GM19238 (cell line): Measurements from ENCODE around the gene TANC1.

Experiments used
- DNase-seq: peaks from one replicate; pipeline ENCODE4 v3.0.0; 2011; ENCODE audit warnings: low spot score; ENCODE audit not compliant: insufficient read length

The TANC1 gene

DNA sequence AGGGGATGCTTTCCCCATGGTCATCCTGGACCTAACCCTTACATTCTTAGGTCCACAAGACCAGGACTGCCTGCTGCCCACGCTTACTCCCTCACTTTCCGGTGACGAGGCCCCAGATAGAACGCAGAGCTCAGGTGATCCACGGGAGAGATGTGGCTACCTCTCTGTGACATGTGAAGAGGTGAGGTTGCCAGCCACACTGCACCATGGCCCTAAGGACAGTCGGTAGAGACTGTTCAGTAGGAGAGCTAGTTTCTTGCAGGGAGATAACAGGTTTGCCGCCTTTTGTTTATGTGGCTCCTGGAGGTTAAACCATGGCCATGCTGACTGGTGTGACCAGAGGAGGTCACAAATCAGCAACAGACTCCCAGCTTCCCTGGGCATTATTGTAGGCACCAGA is 246.7 kb downstream of the TANC1 start:
- DNase-seq: no peak

DNA sequence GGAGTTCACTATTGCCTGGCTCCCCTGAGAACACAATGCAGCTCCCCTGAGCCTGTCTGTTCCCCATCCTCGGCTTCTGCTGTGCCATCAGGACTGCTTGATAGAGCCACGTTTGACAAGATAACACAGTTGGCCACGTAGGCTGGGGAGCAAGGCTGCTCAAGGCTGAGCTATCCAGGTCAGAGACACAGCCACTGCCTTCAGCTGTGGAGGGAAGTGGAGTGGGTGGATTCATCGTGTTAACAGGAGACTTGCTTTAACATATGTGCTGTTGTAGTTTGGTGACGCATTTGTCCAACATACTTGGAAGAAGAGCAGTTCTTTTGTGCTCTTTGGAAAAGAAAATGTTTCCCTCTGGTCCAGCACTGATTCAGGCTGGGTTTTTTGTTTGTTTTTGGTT is 249.2 kb downstream of the TANC1 start:
- no peak for DNase-seq

DNA sequence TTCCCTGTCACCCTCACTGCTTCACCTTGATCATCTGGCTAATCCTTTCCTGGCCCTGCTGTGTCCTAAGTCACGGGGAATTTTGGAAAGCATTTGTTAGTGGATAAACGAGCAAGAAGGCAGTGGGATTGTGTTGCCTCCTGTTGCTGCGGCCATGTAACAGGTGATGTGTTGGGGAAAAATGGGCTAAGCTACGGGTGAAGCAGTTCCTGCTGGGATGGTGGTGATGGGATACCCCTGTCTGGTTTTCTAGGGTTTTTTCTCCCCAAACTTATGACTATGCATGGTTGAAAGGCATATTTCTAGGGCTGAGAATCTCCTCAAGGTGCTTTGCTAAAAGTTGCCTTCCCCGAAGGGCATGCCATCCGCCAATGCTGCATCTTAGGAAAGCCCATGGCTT is 249.9 kb downstream of the TANC1 start:
- no peak for DNase-seq

DNA sequence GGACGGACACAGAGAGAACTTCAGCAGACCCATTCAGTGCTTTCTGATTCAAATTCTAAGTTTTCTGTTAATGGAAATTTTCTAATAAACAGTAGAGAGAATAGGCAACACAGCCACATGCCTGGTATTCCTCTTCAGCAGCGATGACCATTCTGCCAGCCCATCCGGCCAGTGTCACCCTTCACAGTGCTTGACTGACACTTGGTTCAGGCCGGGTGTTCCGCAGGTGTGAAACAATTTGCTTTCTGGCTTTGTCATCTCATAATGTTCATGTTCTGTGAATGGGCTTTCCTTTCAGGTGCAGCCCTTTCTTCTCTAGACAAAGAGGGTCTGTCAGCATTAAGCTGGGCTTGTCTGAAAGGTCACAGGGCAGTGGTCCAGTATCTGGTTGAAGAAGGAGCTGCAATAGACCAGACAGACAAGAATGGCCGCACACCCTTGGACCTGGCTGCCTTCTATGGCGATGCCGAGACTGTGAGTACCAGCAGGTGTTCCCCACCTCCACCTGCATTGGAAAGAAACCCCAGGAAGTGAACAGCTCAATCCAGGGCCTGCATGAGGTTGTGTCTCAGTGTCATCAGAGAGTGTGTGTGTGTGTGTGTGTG is 251.1 kb downstream of the TANC1 start:
- DNase-seq: no peak

DNA sequence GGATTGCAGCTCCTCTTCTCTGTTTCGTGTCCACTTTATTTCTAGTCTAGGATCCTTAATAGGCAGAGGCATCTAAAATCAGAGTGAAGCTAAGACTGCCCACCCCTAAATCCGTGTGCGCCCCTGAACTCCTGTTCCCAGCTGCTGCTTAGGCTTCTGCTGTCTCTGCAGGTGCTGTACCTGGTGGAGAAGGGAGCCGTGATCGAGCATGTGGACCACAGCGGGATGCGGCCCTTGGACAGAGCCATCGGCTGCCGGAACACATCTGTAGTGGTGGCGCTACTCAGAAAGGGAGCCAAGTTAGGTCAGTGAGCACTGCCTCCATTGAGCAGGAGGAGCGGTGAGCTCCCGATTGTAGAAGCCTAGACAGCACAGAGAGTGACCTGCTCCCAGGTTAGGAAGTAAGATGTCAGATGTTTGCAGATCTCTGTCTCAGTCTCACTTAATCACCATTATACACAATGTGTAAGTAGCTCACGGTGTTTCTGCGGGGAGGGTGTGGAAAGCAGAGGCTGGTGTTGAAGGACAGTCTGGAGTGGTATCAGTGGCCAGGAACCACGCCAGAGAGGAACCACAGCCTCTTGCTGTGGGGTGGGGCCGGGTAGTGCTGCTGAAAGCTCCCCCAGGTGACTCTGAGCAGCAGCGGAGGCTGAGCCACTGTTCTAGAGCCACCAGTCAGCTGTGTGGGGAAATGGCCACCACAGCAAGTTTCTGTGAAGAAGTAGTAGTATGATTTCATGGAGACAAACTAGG is 255.8 kb downstream of the TANC1 start:
- no peak for DNase-seq

DNA sequence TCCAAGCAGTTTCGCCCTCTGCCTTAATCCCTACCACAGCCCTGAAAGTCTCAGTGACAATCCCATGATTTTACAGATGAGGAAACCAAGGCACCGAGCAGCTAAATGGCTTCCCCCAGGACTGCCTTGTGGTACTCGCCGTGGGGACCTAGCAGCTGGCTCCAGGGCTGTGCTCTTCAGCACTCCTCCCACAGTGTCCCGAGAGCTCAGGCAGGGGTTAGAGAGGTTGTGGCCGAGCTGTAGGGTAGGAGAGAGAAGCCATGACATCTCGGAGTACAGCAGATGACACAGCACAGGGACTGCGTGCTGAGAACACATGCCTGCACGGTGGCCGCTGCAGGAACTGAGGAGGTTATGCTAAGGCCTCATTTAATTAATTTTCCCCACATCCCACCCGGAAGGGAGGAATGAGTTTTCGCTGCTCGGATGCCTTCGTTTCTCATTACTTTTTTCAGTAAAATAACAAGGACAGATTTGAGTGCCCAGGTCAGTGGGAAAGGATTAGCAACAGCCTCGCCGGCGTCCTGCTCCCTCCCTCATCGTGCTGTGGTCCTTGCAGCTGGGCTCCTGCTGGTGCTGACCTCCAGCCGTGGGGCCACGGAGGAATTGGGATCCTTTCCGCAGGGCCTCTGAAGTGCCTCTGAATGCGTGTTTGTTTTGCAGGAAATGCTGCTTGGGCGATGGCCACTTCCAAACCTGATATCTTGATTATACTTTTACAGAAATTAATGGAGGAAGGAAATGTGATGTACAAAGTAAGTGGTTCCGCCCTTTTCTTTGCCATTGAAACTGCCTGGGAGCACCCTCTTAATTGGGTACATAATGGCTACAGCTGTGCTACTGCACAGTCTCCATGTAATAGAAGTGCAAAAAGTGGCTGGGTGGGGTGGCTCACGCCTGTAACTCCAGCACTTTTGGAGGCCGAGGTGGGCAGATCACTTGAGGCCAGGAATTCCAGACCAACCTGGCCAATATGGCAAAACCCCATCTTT is 256.9 kb downstream of the TANC1 start:
- DNase-seq: no peak

DNA sequence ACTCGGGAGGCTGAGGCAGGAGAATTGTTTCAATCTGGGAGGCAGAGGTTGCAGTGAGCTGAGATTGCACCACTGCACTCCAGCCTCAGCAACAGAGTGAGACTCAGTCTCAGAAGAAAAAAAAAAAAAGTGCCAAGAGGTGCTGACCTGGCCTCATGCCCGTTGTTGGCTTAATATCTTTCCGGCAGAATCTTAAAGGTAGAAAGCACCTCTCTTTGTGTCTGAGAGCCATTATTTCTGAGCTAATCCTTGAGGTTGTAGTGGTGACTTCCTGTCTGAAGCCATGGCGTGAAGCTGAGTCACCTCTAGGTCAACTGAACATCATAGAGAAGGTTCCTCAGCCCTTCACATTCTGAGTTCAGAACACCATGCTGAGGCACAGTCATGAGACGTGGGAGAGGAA is 257.6 kb downstream of the TANC1 start:
- DNase-seq: no peak

DNA sequence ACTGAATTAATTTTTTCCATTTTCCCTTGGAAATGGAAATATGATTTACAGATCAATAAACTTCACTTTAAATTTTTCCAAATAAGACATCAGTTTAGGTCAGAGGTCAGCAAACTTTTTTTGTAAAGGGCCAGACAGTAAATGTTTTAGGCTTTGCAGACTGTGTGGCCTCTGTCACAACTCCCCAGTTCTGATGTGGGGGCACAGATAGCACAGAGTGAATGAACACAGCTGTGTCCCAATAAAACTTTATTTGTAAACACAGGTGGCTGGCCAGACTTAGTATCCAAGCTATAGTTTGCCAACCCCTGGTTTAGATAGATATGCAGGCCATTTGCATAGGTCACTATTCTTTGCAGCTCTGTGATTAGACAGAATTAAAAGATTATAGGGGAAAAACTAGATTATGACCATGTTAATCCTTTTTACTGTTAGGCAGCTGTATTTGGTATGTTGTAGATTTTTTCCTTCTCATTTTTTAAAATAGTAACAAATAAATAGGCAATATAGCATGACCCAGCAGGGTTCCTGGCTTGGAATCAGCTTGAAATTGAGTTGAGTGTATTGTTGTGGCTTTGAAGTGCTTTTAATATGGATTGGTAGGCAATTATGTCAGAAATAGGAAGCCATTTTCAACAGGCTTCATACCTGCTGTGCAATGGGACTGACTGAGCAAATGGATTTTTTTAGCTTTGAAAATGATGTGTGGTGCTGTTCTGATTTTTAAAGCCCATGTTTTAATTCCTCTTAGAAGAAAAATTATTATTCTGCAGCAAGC is 258.4 kb downstream of the TANC1 start:
- DNase-seq: no peak

DNA sequence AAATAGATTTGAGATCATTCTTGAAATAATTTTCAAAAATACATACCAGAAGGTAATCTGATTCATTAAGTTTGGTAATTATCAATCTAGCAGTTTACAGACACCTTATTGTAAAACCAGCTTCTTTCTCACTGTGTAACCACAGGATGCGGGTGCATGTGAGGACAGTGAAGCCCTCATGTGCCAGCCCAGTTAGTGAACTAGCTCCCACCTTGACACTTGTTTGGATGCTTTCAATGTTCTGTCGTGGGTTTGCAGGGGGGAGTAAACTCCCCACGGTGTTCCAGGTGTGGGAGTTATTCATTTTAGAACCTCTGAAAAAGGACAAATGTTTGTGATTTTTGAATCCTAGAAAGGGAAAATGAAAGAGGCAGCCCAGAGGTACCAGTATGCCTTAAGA is 259.0 kb downstream of the TANC1 start:
- no peak for DNase-seq

DNA sequence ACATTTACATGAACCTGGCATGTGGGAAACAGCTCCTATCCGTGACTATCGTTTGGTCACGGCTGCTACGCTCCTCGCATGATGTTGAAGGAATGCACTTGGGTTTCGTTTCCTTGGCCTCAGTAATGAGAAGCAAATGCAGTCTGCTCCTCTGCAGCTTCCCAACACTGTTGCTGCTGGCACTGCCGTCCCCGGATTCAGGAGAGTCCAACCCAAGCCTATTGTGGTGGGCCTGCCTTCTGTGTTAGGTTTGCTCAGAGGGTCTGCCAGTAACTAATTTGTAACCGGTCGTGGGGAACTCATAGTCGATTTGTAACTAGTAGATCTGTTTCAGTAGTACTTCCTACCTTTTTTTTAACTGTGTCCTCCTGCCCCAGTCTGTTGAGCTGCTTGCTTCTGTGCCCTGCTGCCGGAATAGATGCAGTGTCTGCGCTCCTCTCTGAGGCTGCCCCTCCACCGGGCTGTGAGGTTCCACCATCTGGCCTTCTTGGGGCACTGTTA is 259.7 kb downstream of the TANC1 start:
- no peak for DNase-seq

DNA sequence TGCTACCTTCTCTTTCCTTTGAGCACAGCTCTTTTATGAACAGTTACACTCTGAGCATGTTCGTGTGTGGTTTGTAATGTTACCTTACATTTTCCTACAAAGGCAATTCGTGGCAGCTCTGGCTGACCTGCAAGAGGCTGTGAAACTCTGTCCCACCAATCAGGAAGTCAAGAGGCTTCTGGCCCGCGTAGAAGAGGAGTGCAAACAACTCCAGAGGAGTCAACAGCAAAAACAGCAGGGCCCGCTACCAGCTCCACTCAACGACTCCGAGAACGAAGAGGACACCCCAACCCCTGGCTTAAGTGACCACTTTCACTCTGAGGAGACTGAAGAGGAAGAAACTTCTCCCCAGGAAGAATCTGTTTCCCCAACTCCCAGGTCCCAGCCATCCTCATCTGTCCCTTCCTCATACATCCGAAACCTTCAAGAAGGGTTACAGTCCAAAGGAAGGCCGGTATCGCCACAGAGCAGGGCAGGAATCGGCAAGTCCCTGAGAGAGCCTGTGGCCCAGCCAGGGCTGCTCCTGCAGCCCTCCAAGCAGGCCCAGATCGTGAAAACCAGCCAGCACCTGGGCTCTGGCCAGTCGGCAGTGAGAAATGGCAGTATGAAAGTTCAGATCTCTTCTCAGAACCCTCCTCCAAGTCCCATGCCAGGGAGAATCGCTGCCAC is 261.2 kb downstream of the TANC1 start:
- DNase-seq: no peak

DNA sequence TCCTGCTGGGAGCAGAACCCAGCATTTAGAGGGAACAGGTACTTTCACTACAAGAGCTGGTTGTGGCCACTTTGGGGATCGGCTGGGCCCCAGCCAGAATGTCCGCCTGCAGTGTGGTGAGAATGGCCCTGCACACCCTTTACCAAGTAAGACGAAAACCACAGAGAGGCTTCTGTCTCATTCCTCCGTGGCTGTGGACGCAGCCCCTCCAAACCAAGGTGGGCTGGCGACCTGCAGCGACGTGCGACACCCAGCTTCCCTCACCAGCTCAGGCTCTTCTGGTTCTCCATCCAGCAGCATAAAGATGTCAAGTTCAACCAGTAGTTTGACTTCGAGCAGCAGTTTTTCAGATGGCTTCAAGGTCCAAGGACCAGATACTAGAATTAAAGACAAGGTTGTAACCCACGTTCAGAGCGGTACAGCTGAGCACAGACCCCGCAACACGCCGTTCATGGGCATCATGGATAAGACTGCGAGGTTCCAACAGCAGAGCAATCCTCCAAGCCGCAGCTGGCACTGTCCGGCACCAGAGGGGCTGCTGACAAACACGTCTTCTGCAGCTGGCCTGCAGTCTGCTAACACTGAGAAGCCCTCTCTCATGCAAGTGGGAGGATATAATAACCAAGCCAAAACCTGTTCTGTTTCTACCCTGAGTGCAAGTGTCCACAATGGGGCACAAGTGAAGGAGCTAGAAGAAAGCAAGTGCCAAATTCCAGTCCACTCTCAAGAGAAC is 261.9 kb downstream of the TANC1 start:
- no peak for DNase-seq

DNA sequence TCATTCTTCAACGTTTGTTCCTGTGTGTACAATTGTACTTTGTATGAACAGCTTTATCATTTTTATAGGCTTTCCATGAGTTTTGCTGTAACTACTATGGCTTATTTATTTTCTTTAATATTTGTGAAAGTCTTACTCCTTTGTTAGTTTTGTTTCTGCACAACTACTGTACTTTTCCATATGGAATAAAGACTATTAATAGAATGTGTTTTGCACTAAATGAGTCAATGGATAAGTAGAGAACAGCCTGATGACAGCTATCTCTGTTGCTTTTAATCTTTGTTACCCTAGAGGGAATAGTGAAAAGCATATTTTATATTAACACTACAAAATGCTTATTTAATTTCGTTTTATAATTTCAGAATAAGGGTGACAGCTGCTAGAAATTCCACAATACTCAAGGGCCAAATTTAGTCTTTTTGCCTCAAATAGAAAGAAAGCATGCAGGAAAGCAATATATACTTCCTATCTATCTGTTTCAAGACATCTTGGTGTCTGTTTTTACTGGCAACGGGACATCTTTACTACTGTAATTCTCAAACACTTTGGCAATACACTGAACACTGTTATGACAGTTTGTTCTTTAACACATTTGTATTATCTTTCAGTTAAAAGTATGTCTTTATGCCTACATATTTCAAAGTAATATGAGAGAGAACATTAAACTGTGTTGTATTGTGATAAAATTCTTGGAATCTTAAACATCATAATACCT is 264.2 kb downstream of the TANC1 start:
- DNase-seq: no peak

DNA sequence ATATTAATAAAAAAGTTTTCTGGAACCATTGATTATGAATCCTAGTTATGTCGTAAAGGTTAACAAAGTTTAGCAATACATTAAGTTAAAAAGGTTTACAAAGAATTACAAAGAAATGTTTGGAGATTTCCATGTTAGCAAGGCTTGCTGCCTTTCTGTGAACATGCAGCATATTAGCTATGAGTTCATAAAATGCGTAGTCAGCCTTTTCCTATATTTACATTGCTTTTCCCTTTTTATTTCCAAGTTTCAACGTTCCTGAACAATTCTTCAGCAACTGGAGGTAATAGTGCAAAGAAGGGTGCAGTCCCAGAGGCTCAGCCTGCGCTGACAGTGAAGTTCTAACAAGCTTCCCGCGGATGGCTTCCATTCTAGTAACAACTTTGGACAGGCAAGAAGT is 266.4 kb downstream of the TANC1 start:
- DNase-seq: no peak

DNA sequence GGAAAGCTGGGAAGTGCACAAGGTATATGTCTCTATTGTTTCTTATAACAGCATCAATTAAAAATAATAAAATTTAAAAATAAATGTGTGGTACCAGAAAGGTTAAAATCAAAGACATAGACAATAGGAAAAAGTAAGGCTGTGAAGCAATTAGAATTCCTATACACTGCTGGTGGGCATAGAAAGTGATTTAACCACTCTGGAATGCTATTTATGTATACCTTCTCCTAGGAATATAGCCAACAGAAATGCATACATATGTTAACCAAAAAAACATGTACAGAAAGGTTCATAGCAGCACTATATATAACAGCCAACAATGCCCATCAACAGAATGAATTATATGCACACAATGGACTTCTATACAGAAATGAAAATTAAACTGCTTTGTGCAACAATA is 275.1 kb downstream of the TANC1 start:
- no peak for DNase-seq

DNA sequence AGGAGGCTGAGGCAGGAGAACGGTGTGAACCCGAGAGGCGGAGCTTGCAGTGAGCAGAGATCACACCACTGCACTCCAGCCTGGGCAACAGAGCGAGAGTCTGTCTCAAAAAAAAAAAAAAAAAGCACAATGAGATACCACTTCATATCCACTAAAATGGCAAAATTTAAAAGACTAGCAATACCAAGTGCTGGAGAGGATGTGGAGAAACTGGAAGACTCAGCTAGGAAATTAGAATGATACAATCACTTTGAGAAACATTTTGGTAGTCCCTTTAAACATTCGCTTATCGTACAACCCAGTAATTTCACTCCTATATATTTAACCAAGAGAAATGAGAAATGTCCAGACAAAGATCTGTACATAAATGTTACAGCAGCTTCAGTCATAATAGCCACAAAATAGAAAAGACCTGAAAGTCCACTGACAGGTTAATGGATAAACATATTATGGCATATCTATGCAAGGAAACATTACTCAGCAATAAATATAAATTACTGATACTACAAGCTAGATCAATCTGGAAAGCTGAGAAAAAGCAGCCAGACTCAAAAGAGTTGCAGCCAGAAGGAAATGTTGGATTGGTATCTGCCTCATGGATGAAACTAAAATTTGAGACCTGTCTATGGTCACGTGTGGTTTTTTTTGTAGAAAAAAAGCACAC is 278.0 kb downstream of the TANC1 start:
- no peak for DNase-seq

DNA sequence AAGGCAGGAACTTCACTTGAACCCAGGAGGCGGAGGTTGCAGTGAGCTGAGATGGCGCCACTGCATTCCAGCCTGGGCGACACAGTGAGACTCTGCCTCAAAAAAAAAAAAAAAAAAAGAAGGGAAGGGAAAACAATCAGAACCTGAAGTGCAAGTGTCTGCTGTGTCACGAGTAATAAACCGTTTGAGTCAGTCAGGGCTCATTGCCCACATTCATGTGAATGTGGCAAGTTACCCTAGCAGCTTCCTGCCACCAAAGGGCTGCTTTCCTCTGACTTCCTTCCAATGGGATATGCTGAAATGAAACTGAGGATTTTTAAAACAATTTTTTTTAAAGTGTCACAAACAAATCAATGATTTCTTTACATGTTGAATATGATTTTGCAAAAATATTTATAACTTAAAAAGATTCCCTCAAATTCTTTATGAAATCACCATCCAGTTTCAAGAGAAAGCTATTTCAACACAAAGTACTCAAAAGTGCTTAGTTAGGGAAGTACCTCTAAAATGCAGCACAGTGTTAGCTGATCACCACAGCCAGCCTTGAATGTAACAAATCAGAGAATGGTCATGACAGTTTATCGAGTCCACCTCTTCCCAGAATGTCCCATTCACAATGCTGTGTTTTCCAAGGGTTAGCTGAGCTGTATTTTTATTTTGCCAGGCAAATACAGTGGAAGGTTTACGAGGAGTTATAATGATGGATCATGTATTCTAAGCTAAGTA is 281.7 kb downstream of the TANC1 start:
- DNase-seq: no peak
